WTC11 (cell line): ENCODE data around the gene HSD17B14. TPM values are rescaled to one million over a fixed set of nuclear protein-coding genes. Genes with fewer than 3 reads are reported as not detected.

ENCODE experiments used
- ATAC-seq: fragments of 200-7000 bp; cut with Tn5 transposase; 2 replicates; pipeline ENCODE4 v1.10.0; 2021; ENCODE audit warnings: mild to moderate bottlenecking, moderate library complexity
- CTCF ChIA-PET: fragments of 300-600 bp; sonication (Branson Sonifier 250); formaldehyde crosslinking; loops from one replicate; lab custom pipeline; 2021; ENCODE audit warnings: antibody characterized with exemption; lab: Charles Lee
- POLR2A ChIA-PET: fragments of 350-600 bp; sonication (Branson Sonifier 250); formaldehyde crosslinking; loops from one replicate; lab custom pipeline; 2021; ENCODE audit warnings: antibody characterized with exemption; lab: Charles Lee
- DNase-seq: peaks from one replicate; pipeline ENCODE4 v3.0.0; 2021; ENCODE audit warnings: low spot score
- H3K27ac Mint-ChIP-seq: 2 replicates; pipeline ENCODE4 v1.8.0; 2021; ENCODE audit warnings: mixed read lengths
- H3K27me3 Mint-ChIP-seq: 2 replicates; pipeline ENCODE4 v1.8.0; 2021; ENCODE audit warnings: low read depth, mild to moderate bottlenecking, moderate library complexity, mixed read lengths
- H3K36me3 Mint-ChIP-seq: 2 replicates; pipeline ENCODE4 v1.8.0; 2021; ENCODE audit warnings: mixed read lengths
- H3K4me1 Mint-ChIP-seq: 2 replicates; pipeline ENCODE4 v1.8.0; 2022; ENCODE audit warnings: mixed read lengths
- H3K4me3 Mint-ChIP-seq: 2 replicates; pipeline ENCODE4 v1.8.0; 2021; ENCODE audit warnings: mild to moderate bottlenecking, moderate library complexity, mixed read lengths
- H3K9me3 Mint-ChIP-seq: 2 replicates; pipeline ENCODE4 v1.8.0; 2021; ENCODE audit warnings: mixed read lengths
- MXD4 ChIP-seq: fragments of 250-450 bp; sonication (Bioruptor Pico); IDR thresholded peaks from 2 replicates; pipeline ENCODE4 v1.8.0; 2021; ENCODE audit warnings: mild to moderate bottlenecking, moderate library complexity, borderline replicate concordance
- TEAD4 ChIP-seq: sonication (generic); formaldehyde crosslinking; IDR thresholded peaks from 2 replicates; pipeline ENCODE4 v1.8.0; 2022; ENCODE audit warnings: mild to moderate bottlenecking, missing genetic modification reagents
- TP53 ChIP-seq: sonication (generic); formaldehyde crosslinking; IDR thresholded peaks from 2 replicates; pipeline ENCODE4 v1.8.1; 2023; ENCODE audit warnings: mild to moderate bottlenecking, missing genetic modification reagents
- ZNF121 ChIP-seq: sonication (generic); formaldehyde crosslinking; IDR thresholded peaks from 2 replicates; pipeline ENCODE4 v1.8.0; 2023; ENCODE audit warnings: missing genetic modification reagents
- ZNF416 ChIP-seq: fragments of 250-450 bp; sonication (Bioruptor Pico); IDR thresholded peaks from 2 replicates; pipeline ENCODE4 v1.9.0; 2021; ENCODE audit warnings: mild to moderate bottlenecking, inconsistent platforms
- total RNA-seq: library from RNA; stranded (reverse); gene quantifications from 3 replicates; pipeline ENCODE4 v1.2.3, GENCODE V29; 2021
- TF ChIP-seq, protein P1 (sequence below): sonication (generic); formaldehyde crosslinking; IDR thresholded peaks from 2 replicates; pipeline ENCODE4 v1.8.1; 2023; ENCODE audit warnings: mild to moderate bottlenecking, missing genetic modification reagents
- TF ChIP-seq, protein P2 (sequence below): sonication (generic); formaldehyde crosslinking; IDR thresholded peaks from 2 replicates; pipeline ENCODE4 v1.8.0; 2023; ENCODE audit warnings: mild to moderate bottlenecking, missing genetic modification reagents
- TF ChIP-seq, protein P3 (sequence below): sonication (generic); formaldehyde crosslinking; IDR thresholded peaks from 2 replicates; pipeline ENCODE4 v1.8.1; 2023; ENCODE audit warnings: mild to moderate bottlenecking, missing genetic modification reagents, moderate library complexity
- TF ChIP-seq, protein P4 (sequence below): sonication (generic); formaldehyde crosslinking; IDR thresholded peaks from 2 replicates; pipeline ENCODE4 v1.8.0; 2022; ENCODE audit warnings: mild to moderate bottlenecking, missing genetic modification reagents
- TF ChIP-seq, protein P5 (sequence below): fragments of 200-600 bp; IDR thresholded peaks from 2 replicates; pipeline ENCODE4 v1.8.0; 2022; ENCODE audit warnings: antibody characterized with exemption
- TF ChIP-seq, protein P6 (sequence below): fragments of 250-450 bp; sonication (Bioruptor Pico); IDR thresholded peaks from 2 replicates; pipeline ENCODE4 v1.9.0; 2021; ENCODE audit warnings: mild to moderate bottlenecking, borderline replicate concordance
- TF ChIP-seq, protein P7 (sequence below): fragments of 250-450 bp; sonication (Bioruptor Pico); IDR thresholded peaks from 2 replicates; pipeline ENCODE4 v1.8.0; 2021; ENCODE audit warnings: mild to moderate bottlenecking

HSD17B14 gene
- total RNA-seq, 1 experiment from 2014 or later, result 11.4 TPM

DNA sequence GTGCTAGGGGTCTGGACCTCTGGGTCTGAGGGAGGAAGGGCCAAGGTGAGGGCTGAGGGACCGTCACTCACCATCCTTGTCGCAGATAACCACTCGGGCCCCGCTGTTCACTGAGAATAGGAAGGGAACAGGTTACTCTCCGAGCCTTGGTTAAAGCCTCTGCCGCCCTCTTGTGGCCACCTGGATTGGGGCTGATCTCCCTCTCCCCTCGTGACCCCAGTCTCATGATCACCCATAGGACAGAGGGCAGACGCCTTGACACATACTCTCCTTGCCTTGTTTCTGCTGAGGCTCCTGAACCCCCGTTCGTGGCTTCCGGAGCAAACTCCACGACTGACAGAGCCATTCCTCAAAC, 580 bp downstream of the HSD17B14 start:
- Mint-ChIP-seq H3K9me3 (no peaks in the 10 kb centered on the region), H3K27me3 (no peaks in the 10 kb centered on the region), H3K36me3 (peaks cover 19% of the 10 kb centered on the region), H3K4me3 (peak overlapping the region; percentile 94), H3K27ac (peak overlapping the region; percentile 98), H3K4me1 (peaks cover 19% of the 10 kb centered on the region)
- ATAC-seq (peak; percentile 68), DNase-seq (peak; percentile 98)
- TF ChIP-seq ZNF121 (peak; percentile 32; the same call in 1 of the 2 replicates), TEAD4 (CRISPR knock-in tag) (no peak)
- TF ChIP-seq, protein P1, sequence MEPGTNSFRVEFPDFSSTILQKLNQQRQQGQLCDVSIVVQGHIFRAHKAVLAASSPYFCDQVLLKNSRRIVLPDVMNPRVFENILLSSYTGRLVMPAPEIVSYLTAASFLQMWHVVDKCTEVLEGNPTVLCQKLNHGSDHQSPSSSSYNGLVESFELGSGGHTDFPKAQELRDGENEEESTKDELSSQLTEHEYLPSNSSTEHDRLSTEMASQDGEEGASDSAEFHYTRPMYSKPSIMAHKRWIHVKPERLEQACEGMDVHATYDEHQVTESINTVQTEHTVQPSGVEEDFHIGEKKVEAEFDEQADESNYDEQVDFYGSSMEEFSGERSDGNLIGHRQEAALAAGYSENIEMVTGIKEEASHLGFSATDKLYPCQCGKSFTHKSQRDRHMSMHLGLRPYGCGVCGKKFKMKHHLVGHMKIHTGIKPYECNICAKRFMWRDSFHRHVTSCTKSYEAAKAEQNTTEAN (CRISPR knock-in tag), result no peak
- TF ChIP-seq, protein P2, sequence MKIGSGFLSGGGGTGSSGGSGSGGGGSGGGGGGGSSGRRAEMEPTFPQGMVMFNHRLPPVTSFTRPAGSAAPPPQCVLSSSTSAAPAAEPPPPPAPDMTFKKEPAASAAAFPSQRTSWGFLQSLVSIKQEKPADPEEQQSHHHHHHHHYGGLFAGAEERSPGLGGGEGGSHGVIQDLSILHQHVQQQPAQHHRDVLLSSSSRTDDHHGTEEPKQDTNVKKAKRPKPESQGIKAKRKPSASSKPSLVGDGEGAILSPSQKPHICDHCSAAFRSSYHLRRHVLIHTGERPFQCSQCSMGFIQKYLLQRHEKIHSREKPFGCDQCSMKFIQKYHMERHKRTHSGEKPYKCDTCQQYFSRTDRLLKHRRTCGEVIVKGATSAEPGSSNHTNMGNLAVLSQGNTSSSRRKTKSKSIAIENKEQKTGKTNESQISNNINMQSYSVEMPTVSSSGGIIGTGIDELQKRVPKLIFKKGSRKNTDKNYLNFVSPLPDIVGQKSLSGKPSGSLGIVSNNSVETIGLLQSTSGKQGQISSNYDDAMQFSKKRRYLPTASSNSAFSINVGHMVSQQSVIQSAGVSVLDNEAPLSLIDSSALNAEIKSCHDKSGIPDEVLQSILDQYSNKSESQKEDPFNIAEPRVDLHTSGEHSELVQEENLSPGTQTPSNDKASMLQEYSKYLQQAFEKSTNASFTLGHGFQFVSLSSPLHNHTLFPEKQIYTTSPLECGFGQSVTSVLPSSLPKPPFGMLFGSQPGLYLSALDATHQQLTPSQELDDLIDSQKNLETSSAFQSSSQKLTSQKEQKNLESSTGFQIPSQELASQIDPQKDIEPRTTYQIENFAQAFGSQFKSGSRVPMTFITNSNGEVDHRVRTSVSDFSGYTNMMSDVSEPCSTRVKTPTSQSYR (CRISPR knock-in tag), result 0 out of 2 replicates have a peak, but pooled peaks have one; percentile 39
- TF ChIP-seq, protein P3, sequence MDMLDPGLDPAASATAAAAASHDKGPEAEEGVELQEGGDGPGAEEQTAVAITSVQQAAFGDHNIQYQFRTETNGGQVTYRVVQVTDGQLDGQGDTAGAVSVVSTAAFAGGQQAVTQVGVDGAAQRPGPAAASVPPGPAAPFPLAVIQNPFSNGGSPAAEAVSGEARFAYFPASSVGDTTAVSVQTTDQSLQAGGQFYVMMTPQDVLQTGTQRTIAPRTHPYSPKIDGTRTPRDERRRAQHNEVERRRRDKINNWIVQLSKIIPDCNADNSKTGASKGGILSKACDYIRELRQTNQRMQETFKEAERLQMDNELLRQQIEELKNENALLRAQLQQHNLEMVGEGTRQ (CRISPR knock-in tag), result peak; percentile 86
- TF ChIP-seq, protein P4, sequence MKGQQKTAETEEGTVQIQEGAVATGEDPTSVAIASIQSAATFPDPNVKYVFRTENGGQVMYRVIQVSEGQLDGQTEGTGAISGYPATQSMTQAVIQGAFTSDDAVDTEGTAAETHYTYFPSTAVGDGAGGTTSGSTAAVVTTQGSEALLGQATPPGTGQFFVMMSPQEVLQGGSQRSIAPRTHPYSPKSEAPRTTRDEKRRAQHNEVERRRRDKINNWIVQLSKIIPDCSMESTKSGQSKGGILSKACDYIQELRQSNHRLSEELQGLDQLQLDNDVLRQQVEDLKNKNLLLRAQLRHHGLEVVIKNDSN (CRISPR knock-in tag), result peak; percentile 88
- TF ChIP-seq, protein P5, sequence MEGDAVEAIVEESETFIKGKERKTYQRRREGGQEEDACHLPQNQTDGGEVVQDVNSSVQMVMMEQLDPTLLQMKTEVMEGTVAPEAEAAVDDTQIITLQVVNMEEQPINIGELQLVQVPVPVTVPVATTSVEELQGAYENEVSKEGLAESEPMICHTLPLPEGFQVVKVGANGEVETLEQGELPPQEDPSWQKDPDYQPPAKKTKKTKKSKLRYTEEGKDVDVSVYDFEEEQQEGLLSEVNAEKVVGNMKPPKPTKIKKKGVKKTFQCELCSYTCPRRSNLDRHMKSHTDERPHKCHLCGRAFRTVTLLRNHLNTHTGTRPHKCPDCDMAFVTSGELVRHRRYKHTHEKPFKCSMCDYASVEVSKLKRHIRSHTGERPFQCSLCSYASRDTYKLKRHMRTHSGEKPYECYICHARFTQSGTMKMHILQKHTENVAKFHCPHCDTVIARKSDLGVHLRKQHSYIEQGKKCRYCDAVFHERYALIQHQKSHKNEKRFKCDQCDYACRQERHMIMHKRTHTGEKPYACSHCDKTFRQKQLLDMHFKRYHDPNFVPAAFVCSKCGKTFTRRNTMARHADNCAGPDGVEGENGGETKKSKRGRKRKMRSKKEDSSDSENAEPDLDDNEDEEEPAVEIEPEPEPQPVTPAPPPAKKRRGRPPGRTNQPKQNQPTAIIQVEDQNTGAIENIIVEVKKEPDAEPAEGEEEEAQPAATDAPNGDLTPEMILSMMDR, result peak; percentile 84
- POLR2A ChIA-PET, result interaction anchor here (0.9 kb wide), 1 partner anchor 47 kb away, joined by 4 read pairs; no protein-coding TSS in a partner anchor
- CTCF ChIA-PET, result interaction anchor here (0.7 to 3.0 kb wide), 13 partner anchors 9 to 191 kb away, joined by 3 to 50 read pairs (median 8); partner anchors contain the start of gene CA11

DNA sequence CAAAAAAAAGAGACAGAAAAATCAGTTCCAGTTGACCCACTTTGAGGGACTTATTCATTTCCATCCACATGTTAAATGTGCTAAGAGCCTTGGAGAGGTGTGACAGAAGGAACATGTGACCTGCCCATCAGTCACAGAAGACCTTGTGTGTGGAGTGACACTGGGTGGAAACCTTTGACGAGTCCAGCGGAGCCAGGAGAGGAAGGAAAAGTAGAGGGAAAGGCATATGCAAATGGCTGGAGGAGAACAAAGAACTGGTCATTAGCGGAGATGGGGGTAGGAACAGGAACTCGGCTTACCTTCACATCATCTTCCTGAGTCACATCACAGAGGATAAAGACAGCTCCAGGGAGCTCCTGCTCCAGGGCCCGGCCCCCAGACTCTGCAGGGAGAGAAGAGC, 2.3 kb downstream of the HSD17B14 start:
- peaks cover 19% of the 10 kb centered on the region for H3K36me3 Mint-ChIP-seq
- ATAC-seq (no peak), DNase-seq (no peak)
- peak overlapping the region; percentile 42 for H3K4me3 Mint-ChIP-seq
- H3K4me1 Mint-ChIP-seq, result peaks cover 19% of the 10 kb centered on the region
- ChIA-PET CTCF (interaction anchor here (1.0 to 1.8 kb wide), 4 partner anchors 9 to 45 kb away, joined by 3 to 7 read pairs (median 5); no protein-coding TSS in a partner anchor), POLR2A (interaction anchor here (0.6 kb wide), 1 partner anchor 138 kb away, joined by 4 read pairs; no protein-coding TSS in a partner anchor)
- no peaks in the 10 kb centered on the region for H3K9me3 Mint-ChIP-seq
- TF ChIP-seq, protein P2 (CRISPR knock-in tag), result no peak
- TF ChIP-seq, protein P6, sequence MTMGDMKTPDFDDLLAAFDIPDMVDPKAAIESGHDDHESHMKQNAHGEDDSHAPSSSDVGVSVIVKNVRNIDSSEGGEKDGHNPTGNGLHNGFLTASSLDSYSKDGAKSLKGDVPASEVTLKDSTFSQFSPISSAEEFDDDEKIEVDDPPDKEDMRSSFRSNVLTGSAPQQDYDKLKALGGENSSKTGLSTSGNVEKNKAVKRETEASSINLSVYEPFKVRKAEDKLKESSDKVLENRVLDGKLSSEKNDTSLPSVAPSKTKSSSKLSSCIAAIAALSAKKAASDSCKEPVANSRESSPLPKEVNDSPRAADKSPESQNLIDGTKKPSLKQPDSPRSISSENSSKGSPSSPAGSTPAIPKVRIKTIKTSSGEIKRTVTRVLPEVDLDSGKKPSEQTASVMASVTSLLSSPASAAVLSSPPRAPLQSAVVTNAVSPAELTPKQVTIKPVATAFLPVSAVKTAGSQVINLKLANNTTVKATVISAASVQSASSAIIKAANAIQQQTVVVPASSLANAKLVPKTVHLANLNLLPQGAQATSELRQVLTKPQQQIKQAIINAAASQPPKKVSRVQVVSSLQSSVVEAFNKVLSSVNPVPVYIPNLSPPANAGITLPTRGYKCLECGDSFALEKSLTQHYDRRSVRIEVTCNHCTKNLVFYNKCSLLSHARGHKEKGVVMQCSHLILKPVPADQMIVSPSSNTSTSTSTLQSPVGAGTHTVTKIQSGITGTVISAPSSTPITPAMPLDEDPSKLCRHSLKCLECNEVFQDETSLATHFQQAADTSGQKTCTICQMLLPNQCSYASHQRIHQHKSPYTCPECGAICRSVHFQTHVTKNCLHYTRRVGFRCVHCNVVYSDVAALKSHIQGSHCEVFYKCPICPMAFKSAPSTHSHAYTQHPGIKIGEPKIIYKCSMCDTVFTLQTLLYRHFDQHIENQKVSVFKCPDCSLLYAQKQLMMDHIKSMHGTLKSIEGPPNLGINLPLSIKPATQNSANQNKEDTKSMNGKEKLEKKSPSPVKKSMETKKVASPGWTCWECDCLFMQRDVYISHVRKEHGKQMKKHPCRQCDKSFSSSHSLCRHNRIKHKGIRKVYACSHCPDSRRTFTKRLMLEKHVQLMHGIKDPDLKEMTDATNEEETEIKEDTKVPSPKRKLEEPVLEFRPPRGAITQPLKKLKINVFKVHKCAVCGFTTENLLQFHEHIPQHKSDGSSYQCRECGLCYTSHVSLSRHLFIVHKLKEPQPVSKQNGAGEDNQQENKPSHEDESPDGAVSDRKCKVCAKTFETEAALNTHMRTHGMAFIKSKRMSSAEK (CRISPR knock-in tag), result no peak
- TF ChIP-seq MXD4 (CRISPR knock-in tag) (no peak), TP53 (CRISPR knock-in tag) (no peak), ZNF416 (CRISPR knock-in tag) (no peak)
- TF ChIP-seq, protein P3 (CRISPR knock-in tag), result 0 out of 2 replicates have a peak, but pooled peaks have one; percentile 29
- TF ChIP-seq, protein P7, sequence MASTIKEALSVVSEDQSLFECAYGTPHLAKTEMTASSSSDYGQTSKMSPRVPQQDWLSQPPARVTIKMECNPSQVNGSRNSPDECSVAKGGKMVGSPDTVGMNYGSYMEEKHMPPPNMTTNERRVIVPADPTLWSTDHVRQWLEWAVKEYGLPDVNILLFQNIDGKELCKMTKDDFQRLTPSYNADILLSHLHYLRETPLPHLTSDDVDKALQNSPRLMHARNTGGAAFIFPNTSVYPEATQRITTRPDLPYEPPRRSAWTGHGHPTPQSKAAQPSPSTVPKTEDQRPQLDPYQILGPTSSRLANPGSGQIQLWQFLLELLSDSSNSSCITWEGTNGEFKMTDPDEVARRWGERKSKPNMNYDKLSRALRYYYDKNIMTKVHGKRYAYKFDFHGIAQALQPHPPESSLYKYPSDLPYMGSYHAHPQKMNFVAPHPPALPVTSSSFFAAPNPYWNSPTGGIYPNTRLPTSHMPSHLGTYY (CRISPR knock-in tag), result no peak
- no peaks in the 10 kb centered on the region for H3K27me3 Mint-ChIP-seq
- peak overlapping the region; percentile 36; the same call in 1 of the 2 replicates for H3K27ac Mint-ChIP-seq
